ENCODE data around the gene HDX.

GRCh38 chrX:84320023-84320422 lies 182.2 kb downstream of the HDX start:
- no peak for TF ChIP-seq POLR2AphosphoS5 (IDR thresholded peaks at IDR 0.05; ENCODE audit: low read depth, low read length)
- no peak for TF ChIP-seq TAF1 (IDR thresholded peaks at IDR 0.05; ENCODE audit: low read depth, low read length)
